ENCODE data around the gene ARHGEF25.
"Not testable (repeated sequence)": the region's sequence is repeated elsewhere in the genome, so short reads cannot be mapped to it uniquely, and the experiment has no call there.

ARHGEF25 gene

GRCh38 chr12:57627501-57628279 lies 16.5 kb downstream of the ARHGEF25 start:
- intact Hi-C loops (cut with DNase I) = no loop called here
- peak in 6 of 42 donors; percentile 2 to 47 (median 19) for DNase-seq

DNA sequence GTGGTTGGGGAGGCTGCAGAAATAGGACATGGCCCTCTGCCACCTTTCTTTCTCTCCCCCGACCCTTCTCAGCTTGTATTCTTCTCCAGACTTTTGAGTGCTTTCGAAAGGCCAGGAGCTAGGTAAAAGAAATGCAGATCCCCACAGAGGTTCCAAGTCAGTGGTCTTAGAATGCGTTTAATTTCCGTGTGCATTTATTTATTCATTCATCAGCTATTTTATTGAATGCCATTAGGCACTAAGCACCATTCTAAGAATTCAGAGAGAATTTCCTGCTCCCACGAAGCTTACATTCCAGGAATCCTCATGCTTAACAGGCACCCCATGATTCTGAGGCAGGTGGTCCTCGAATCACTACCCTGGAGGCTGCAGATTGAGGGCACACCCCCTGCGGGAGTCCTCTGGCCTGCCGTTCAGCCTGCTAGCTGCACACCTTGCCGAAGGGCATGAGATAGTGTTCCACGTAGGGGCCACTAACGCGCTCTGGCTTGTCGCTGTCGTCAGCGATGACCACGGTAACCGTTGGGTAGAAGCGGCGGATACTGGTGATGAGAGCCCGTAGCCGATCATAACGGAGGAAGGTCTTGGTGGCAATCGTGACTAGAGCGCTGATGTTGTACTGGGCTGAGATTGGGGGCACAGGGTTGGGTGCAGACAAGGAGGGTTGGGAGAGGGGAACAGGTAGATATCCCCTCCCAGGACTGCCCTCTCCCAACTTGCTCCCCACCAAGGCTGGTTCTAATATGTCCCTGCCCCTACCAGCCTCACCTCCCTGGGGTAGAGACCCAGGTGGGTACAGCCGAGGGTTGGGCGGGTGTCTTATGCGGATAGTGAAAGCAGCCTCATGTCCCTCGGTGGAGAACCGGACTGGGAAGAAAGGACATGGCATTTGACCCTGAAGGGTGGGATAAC lies 17.3 kb downstream of the ARHGEF25 start:
- DNase-seq = peak in 4 of 42 donors; percentile 4 to 33 (median 16)
- intact Hi-C loops (cut with DNase I) = no loop called here

GRCh38 chr12:57629897-57630471 lies 18.7 kb downstream of the ARHGEF25 start:
- intact Hi-C loops (cut with DNase I) = loop anchor here (10.0 kb wide), 1 partner anchor 65 kb away; the partner anchor contains the start of gene OS9
- peak in 39 of 42 donors; percentile 46 to 88 (median 73) for DNase-seq

- intact Hi-C loops (cut with DNase I) = loop anchor here (10.0 kb wide), 1 partner anchor 64 kb away; the partner anchor contains the start of gene OS9
- DNase-seq = peak in 4 of 42 donors; percentile 7 to 28 (median 22)
Measured at GRCh38 chr12:57630891-57631433, 19.7 kb downstream of the ARHGEF25 start.

GRCh38 chr12:57631566-57632072 lies 20.4 kb downstream of the ARHGEF25 start:
- peak in 13 of 42 donors; percentile 14 to 72 (median 56) for DNase-seq
- intact Hi-C loops (cut with DNase I) = loop anchor here (10.0 kb wide), 1 partner anchor 63 kb away; the partner anchor contains the start of gene OS9

GRCh38 chr12:57632073-57632957 lies 21.1 kb downstream of the ARHGEF25 start:
- peak in 17 of 42 donors; percentile 30 to 62 (median 45) for DNase-seq
- intact Hi-C loops (cut with DNase I) = loop anchor here (10.0 kb wide), 1 partner anchor 62 kb away; the partner anchor contains the start of gene OS9

GRCh38 chr12:57632958-57633840 lies 22.0 kb downstream of the ARHGEF25 start, which contains the start of gene B4GALNT1:
Gene B4GALNT1 (minus strand): TSS chr12:57633201. CDS start chr12:57632132, 1,069 bp downstream.
- peak in 40 of 42 donors; percentile 52 to 86 (median 72) for DNase-seq
- intact Hi-C loops (cut with DNase I) = loop anchor here (10.0 kb wide), 1 partner anchor 62 kb away; the partner anchor contains the start of gene OS9

DNA sequence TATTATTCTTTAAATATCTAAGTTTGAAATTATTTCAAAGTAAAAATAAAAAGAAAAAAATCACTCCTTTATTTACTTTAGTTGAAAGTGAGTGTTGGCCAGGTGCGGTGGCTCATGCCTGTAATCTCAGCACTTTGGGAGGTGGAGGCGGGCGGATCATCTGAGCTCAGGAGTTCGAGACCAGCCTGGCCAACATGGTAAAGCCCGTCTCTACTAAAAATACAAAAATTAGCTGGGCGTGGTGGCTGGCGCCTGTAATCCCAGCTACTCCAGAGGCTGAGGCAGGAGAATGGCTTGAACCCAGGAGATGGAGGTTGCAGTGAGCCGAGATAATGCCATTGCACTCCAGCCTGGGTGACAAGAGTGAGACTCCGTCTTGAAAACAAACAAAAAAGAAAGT lies 25.5 kb downstream of the ARHGEF25 start:
- intact Hi-C loops (cut with DNase I) = loop anchor here (10.0 kb wide), 1 partner anchor 58 kb away; the partner anchor contains the start of gene OS9
- DNase-seq = peak in 2 of 42 donors; percentile 19 to 20

DNA sequence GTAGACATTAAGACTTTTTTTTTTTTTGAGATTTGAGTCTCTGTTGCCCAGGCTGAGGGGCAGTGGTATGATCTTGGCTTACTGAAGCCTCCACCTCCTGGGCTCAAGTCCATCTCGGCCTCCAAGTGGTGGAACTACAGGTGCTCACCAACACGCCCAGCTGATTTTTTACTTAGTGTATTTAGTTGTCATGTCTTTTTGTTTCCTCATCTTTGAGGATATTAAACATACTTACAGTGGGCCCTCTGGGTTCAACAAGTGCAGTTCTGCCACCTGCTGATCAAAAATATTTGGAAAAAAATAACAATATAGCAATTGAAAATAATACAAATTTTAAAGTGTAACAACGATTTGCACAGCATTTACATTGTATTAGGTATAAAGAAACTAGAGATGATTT lies 26.1 kb downstream of the ARHGEF25 start:
- peak in 1 of 42 donors; percentile 33 for DNase-seq
- intact Hi-C loops (cut with DNase I) = loop anchor here (10.0 kb wide), 1 partner anchor 57 kb away; the partner anchor contains the start of gene OS9

GRCh38 chr12:57638096-57638495 lies 26.9 kb downstream of the ARHGEF25 start:
- intact Hi-C loops (cut with DNase I) = loop anchor here (10.0 kb wide), 1 partner anchor 57 kb away; the partner anchor contains the start of gene OS9
- peak in 1 of 42 donors; percentile 21 for DNase-seq

- peak in 1 of 42 donors; percentile 9 for DNase-seq
- intact Hi-C loops (cut with DNase I) = no loop called here
Measured at GRCh38 chr12:57640175-57641042, 29.2 kb downstream of the ARHGEF25 start.

DNA sequence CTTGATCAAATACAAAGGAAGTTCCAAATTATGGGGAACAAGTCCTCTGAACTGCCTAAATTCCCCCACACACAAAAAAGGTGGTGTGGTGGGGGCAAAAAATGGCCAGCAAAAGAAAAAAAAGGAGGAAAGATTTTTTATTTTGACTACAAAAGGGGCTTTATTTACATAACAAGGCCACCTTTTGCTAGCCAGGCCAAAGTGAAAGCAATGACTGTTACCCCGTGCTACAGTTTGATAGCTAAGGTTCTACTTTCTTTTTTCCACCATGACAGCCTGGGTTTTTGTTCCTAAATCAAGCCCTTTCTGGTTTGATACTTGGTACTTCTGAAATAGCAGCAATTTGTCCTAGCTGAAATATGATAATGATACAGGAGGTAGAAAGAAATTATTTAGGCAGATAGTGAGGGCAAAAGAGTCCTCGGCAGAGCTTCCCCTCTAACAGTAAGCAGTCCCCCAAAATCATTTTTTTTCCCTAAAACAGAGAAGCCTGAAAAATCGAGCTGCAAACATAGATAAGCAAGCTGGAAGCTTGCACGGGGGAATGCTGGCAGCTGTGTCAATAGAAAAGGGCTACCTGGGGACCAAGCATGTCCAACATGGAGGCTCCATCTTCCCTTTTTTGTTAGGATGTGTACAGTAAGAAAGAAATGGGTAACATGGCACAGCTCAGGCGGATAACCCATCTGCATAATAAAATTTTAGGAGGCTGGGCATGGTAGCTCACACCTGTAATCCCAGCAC lies 30.6 kb downstream of the ARHGEF25 start:
- intact Hi-C loops (cut with DNase I) = no loop called here
- DNase-seq = no peak

DNA sequence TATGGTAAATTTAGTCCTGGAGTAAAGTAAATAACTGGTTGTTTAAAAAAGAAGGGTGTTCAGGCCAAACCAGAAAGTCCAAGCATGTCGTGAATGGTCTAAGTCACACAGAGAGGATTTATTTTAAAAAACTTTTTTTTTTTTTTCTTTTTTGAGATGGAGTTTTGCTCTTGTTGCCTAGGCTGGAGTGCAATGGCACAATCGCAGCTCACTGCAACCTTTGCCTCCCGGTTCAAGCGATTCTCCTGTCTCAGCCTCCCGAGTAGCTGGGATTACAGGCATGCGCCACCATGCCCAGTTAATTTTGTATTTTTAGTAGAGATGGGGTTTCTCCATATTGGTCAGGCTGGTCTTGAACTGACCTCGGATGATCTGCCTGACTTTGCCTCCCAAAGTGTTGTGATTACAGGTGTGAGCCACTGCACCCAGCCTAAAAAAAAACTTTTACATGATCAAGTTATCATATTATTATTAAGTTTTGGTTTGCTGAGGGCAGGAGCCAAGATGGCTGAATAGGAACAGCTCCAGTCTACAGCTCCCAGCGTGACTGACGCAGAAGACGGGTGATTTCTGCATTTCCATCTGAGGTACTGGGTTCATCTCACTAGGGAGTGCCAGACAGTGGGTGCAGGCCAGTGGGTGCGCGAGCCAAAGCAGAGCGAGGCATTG lies 34.9 kb downstream of the ARHGEF25 start:
- intact Hi-C loops (cut with DNase I); DNase-seq: not testable (repeated sequence)

GRCh38 chr12:57646659-57647049 lies 35.4 kb downstream of the ARHGEF25 start:
- intact Hi-C loops (cut with DNase I); DNase-seq: not testable (repeated sequence)

Measured in head of caudate nucleus (tissue), 42 donors.